ENCODE data around the gene SLC24A2.

Gene SLC24A2

GRCh38 chr9:19757745-19758144 is 31.1 kb downstream of the SLC24A2 start:
- DNase-seq = no peak

- DNase-seq = no peak
Observed at GRCh38 chr9:19754921-19755320, 33.9 kb downstream of the SLC24A2 start.

GRCh38 chr9:19748278-19749126 is 40.3 kb downstream of the SLC24A2 start:
- peak in 1 of 2 experiments; percentile 45 for DNase-seq

GRCh38 chr9:19746223-19746622 is 42.6 kb downstream of the SLC24A2 start:
- DNase-seq = no peak

- DNase-seq = no peak
Observed at GRCh38 chr9:19741178-19741577, 47.7 kb downstream of the SLC24A2 start.
